ENCODE measurements around the gene NSUN4.

Gene NSUN4

DNA sequence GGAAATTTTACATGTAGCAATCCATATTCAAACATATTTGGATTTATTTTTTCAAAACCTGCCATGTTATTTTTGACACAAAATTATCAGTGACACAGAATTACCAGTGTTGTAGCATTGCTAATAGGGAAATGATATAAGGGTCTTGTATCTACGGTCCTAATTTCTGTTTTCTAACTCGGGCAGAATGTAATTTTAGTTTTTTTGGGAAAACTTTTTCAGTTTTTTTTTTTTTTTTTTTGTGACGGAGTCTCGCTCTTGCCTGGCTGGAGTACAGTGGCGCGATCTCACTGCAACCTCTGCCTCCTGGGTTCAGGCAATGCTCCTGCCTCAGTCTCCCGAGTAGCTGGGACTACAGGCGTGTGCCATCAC is 34.5 kb upstream of the NSUN4 start:
- peak overlapping the region; percentile 84 for H3K4me3 ChIP-seq (ENCODE audit: low read length)
- peak overlapping the region; percentile 38; the same call in 1 of the 2 replicates for H3K27ac ChIP-seq (ENCODE audit: low read depth, low read length)
- H3K36me3 ChIP-seq (ENCODE audit: control insufficient read depth, low read length): peaks cover 82% of the 10 kb centered on the region
- H3K9me3 ChIP-seq (ENCODE audit: control insufficient read depth, insufficient read depth, low read length): no peaks in the 10 kb centered on the region
- no peaks in the 10 kb centered on the region for H3K27me3 ChIP-seq (ENCODE audit: control insufficient read depth, low read length)
- H3K4me1 ChIP-seq (ENCODE audit: control insufficient read depth, low read length): peaks cover 32% of the 10 kb centered on the region
- H3F3A ChIP-seq (ENCODE audit: control insufficient read depth, insufficient read depth): peaks cover 11% of the 10 kb centered on the region; the same call in 1 of the 2 replicates
- TF ChIP-seq, protein P1, sequence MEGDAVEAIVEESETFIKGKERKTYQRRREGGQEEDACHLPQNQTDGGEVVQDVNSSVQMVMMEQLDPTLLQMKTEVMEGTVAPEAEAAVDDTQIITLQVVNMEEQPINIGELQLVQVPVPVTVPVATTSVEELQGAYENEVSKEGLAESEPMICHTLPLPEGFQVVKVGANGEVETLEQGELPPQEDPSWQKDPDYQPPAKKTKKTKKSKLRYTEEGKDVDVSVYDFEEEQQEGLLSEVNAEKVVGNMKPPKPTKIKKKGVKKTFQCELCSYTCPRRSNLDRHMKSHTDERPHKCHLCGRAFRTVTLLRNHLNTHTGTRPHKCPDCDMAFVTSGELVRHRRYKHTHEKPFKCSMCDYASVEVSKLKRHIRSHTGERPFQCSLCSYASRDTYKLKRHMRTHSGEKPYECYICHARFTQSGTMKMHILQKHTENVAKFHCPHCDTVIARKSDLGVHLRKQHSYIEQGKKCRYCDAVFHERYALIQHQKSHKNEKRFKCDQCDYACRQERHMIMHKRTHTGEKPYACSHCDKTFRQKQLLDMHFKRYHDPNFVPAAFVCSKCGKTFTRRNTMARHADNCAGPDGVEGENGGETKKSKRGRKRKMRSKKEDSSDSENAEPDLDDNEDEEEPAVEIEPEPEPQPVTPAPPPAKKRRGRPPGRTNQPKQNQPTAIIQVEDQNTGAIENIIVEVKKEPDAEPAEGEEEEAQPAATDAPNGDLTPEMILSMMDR (IDR thresholded peaks at IDR 0.05; ENCODE audit: low read depth, low read length, poor library complexity, severe bottlenecking): no peak
- no peak for TF ChIP-seq EZH2phosphoT487 (IDR thresholded peaks at IDR 0.05; ENCODE audit: borderline replicate concordance, low read length)
- H3K4me2 ChIP-seq (ENCODE audit: low read length): peak overlapping the region; percentile 94
- no peaks in the 10 kb centered on the region for H3K9me2 ChIP-seq (replicated peaks; ENCODE audit: control insufficient read depth, low read length)
- peaks cover 97% of the 10 kb centered on the region for H3K79me2 ChIP-seq (ENCODE audit: control insufficient read depth, low read length)
- H4K20me1 ChIP-seq (ENCODE audit: control insufficient read depth, insufficient read depth, low read depth, low read length): peaks cover 37% of the 10 kb centered on the region; the same call in 1 of the 2 replicates

DNA sequence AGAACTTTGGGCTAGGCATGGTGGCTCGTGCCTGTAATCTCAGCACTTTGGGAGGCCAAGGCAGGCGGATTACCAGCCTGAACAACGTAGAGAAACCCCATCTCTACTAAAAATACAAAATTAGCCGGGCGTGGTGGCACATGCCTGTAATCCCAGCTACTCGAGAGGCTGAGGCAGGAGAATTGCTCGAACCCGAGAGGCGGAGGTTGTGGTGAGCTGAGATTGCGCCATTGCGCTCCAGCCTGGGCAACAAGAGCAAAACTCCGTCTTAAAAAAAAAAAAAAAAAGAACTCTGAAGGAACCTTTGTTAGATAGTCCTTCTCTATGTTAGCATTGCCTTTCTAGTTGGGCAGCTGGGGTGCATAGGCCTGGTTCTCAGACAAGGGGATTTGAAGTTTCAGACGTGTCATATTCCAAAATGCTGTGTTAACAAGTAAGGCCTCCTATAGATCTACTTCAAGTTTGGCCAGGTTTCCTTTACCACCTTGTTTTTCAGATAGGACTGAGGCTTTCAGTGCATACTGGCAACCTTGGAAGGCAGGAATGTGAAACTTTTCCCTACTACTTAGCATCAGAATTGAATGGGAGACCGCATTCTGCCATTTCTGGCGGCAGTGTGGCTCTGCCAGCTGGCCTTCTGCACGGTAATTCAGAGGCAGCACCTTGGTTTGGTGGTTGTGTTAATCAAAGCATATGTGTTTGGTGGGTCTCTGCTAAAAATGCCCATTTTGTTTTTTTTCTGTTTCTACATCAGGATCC is 31.0 kb upstream of the NSUN4 start:
- Histone ChIP-seq H3F3A (ENCODE audit: control insufficient read depth, insufficient read depth) (peaks cover 26% of the 10 kb centered on the region), H3K4me2 (ENCODE audit: low read length) (no peak overlapping the region), H3K27me3 (ENCODE audit: control insufficient read depth, low read length) (no peaks in the 10 kb centered on the region), H3K9me2 (replicated peaks; ENCODE audit: control insufficient read depth, low read length) (no peaks in the 10 kb centered on the region), H3K79me2 (ENCODE audit: control insufficient read depth, low read length) (peaks cover 94% of the 10 kb centered on the region), H3K4me3 (ENCODE audit: low read length) (no peak overlapping the region), H3K4me1 (ENCODE audit: control insufficient read depth, low read length) (peaks cover 28% of the 10 kb centered on the region), H4K20me1 (ENCODE audit: control insufficient read depth, insufficient read depth, low read depth, low read length) (peaks cover 37% of the 10 kb centered on the region; the same call in 1 of the 2 replicates), H3K27ac (ENCODE audit: low read depth, low read length) (no peak overlapping the region), H3K9me3 (ENCODE audit: control insufficient read depth, insufficient read depth, low read length) (no peaks in the 10 kb centered on the region), H3K36me3 (ENCODE audit: control insufficient read depth, low read length) (peaks cover 91% of the 10 kb centered on the region)
- TF ChIP-seq EZH2phosphoT487 (IDR thresholded peaks at IDR 0.05; ENCODE audit: borderline replicate concordance, low read length): no peak
- TF ChIP-seq, protein P1 (IDR thresholded peaks at IDR 0.05; ENCODE audit: low read depth, low read length, poor library complexity, severe bottlenecking): no peak

DNA sequence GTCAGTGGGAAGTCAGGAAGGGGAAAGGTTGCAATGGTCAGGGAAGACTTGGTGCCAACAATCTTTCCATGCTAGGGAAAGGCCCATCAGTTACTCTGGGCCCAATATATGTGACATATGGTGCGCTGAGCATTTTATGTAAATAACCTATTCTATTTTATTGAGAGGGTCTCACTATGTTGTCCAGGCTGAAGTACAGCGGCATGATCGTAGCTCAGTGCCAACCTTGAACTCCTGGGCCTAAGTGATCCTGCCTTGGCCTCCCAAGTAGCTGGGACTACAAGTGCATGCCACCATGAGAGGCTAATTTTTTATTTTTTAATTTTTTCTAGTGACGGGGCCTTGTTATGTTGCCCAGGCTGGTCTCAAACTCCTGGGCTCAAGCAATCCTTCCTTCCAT is 30.3 kb upstream of the NSUN4 start:
- H4K20me1 ChIP-seq (ENCODE audit: control insufficient read depth, insufficient read depth, low read depth, low read length): peaks cover 37% of the 10 kb centered on the region; the same call in 1 of the 2 replicates
- no peaks in the 10 kb centered on the region for H3K9me3 ChIP-seq (ENCODE audit: control insufficient read depth, insufficient read depth, low read length)
- no peak overlapping the region for H3K27ac ChIP-seq (ENCODE audit: low read depth, low read length)
- H3F3A ChIP-seq (ENCODE audit: control insufficient read depth, insufficient read depth): peaks cover 27% of the 10 kb centered on the region
- H3K4me2 ChIP-seq (ENCODE audit: low read length): no peak overlapping the region
- no peak overlapping the region for H3K4me3 ChIP-seq (ENCODE audit: low read length)
- no peak for TF ChIP-seq EZH2phosphoT487 (IDR thresholded peaks at IDR 0.05; ENCODE audit: borderline replicate concordance, low read length)
- TF ChIP-seq, protein P1 (IDR thresholded peaks at IDR 0.05; ENCODE audit: low read depth, low read length, poor library complexity, severe bottlenecking): no peak
- peaks cover 89% of the 10 kb centered on the region for H3K36me3 ChIP-seq (ENCODE audit: control insufficient read depth, low read length)
- H3K4me1 ChIP-seq (ENCODE audit: control insufficient read depth, low read length): peaks cover 32% of the 10 kb centered on the region
- no peaks in the 10 kb centered on the region for H3K27me3 ChIP-seq (ENCODE audit: control insufficient read depth, low read length)
- H3K79me2 ChIP-seq (ENCODE audit: control insufficient read depth, low read length): peaks cover 91% of the 10 kb centered on the region
- no peaks in the 10 kb centered on the region for H3K9me2 ChIP-seq (replicated peaks; ENCODE audit: control insufficient read depth, low read length)
